Adipose tissue (tissue), 3 donors: ENCODE data around the gene DPEP3. TPM values are rescaled to one million over a fixed set of nuclear protein-coding genes. Genes with fewer than 3 reads are reported as not detected.

Experiments
- H3K27ac ChIP-seq: one replicate; pipeline ENCODE4 v1.5.1; 2013; ENCODE audit warnings: low read depth, low read length
- WGBS, 3 donors: extraction: QIAGEN DNeasy Blood & Tissue Kit; methylation state at CpG; one replicate each; pipeline ENCODE4 v1.1.7; 2013; 5-methylcytosine and 5-hydroxymethylcytosine counted together
- polyA plus RNA-seq, 3 donors: library from polyadenylated mRNA; stranded (reverse); fragments of 200-250 nt; gene quantifications; one replicate each; pipeline ENCODE4 v1.2.3, GENCODE V29; 2013
- donor health status: healthy with polysubstance abuse.
- donor health status: Bipolar disorder and iron deficiency.
- donor health status: healthy.

Gene DPEP3
- polyA plus RNA-seq, 3 donors: 0.34 TPM; not detected in 2

GRCh38 chr16:67953641-67954375 is 26.5 kb downstream of the DPEP3 start:
- 85 to 92% (median 90%) methylated on average over 8 of the region's 8 CpGs for WGBS, 3 donors

GRCh38 chr16:67951485-67951884 is 28.8 kb downstream of the DPEP3 start:
- H3K27ac ChIP-seq: no peak overlapping the region
- WGBS, 3 donors: 52 to 65% (median 64%) methylated on average over 12 of the region's 12 CpGs

More at GRCh38 chr16:67953641-67954375, 26.5 kb downstream of the DPEP3 start:
- no peak overlapping the region for H3K27ac ChIP-seq

DNA sequence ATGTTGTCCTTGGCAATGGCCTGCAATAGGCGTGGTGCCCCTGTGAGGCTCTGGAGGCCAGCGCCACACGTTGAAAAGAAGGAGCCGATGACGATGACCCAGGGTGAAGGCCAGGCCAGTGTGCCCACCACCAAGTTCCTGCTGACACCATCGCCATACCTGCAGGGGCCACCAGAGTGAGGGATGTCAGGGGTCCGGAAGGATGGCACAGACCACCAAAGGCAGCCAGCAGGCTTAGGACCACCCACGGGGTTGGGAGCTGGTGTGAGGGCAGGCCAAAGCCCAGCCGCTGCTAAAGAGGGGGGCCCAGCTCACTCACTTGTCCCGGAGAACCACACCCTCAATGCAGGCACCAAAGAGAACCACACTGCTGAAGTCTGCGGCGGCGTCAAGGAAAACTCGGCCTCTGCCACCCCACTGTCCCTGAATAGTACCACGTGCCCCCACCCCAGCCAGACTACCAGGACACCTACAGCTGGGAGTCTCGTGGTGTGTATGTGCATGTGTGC is 29.9 kb downstream of the DPEP3 start:
- H3K27ac ChIP-seq: no peak overlapping the region
- 86 to 92% (median 87%) methylated on average over 16 of the region's 16 CpGs for WGBS, 3 donors

DNA sequence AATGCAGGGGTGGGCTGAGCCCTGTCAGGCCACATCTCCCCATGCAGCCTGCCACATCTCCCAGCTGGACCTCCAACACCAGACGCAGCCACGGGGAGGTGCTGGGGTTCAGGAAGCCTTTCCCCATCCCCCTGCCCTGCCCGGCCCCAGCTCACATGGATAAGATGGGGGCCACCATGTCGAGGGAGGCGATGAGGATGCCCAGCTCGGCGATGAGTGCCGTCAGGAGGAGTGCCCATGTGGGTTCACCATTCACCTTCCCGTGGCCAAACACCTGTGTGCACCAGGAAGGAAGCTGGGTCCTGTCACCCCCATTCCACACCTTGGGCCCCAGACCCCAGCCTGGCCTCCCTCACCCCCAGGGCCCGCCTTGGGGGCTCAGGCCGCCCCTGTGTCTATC is 30.7 kb downstream of the DPEP3 start:
- no peak overlapping the region for H3K27ac ChIP-seq
- 87 to 92% (median 89%) methylated on average over 9 to 11 of the region's 11 CpGs for WGBS, 3 donors

DNA sequence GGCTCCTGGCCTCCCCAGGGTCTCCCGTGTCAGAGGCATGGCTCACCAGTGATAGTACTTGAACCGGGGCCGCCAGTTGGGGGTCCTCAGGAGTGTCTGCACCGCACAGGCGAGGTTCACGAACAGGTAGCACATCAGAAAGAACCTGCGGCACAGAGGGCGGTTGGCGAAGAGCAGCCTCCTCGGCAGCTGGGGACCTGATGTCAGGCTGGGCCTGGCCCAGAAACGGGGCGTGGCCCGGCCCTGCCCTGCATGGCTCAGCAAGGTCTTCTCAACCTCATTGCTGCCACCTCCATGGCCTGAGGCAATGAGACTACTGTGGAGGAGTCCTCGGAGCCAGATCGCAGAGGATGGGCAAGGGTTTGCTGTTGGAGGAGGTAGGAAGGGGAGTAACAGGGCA is 32.3 kb downstream of the DPEP3 start:
- WGBS, 3 donors: 92 to 94% (median 93%) methylated on average over 15 of the region's 15 CpGs
- H3K27ac ChIP-seq: no peak overlapping the region

DNA sequence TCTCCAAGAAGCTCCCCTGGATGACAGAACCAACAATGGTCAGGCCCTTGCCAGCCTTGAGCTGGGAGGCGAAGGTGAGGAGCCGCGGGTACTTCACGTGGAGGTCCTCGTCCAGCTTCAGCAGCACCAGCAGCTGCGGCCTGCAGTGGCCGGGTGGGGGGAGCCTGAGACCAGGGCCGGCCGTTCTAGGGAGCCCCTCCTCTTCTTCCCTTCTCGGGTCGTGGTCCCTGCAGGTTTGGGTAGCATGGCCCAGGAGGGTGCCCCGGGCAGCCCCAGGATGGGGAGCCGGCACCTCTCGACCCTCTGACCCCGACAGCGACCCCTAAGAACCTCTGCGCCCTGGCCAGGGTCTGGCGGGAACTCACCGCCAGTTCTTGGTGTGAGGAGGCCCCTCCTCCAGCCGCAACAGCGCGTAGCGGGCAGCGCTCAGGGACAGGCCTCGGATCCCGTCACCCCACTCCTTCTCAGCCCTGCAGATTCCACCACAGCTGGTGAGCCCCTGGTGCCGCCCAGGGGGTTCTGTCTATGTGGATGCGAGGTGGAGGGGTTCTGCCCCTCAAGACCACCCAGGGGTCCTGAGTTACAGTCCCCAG is 33.2 kb downstream of the DPEP3 start:
- no peak overlapping the region for H3K27ac ChIP-seq
- WGBS, 3 donors: 90 to 95% (median 94%) methylated on average over 24 to 28 of the region's 28 CpGs

GRCh38 chr16:67946128-67946569 is 34.1 kb downstream of the DPEP3 start:
- no peak overlapping the region for H3K27ac ChIP-seq
- 93 to 95% (median 94%) methylated on average over 18 to 20 of the region's 20 CpGs for WGBS, 3 donors

GRCh38 chr16:67945392-67945933 is 34.8 kb downstream of the DPEP3 start:
- WGBS, 3 donors: 75 to 89% (median 80%) methylated on average over 24 of the region's 24 CpGs
- H3K27ac ChIP-seq: no peak overlapping the region

DNA sequence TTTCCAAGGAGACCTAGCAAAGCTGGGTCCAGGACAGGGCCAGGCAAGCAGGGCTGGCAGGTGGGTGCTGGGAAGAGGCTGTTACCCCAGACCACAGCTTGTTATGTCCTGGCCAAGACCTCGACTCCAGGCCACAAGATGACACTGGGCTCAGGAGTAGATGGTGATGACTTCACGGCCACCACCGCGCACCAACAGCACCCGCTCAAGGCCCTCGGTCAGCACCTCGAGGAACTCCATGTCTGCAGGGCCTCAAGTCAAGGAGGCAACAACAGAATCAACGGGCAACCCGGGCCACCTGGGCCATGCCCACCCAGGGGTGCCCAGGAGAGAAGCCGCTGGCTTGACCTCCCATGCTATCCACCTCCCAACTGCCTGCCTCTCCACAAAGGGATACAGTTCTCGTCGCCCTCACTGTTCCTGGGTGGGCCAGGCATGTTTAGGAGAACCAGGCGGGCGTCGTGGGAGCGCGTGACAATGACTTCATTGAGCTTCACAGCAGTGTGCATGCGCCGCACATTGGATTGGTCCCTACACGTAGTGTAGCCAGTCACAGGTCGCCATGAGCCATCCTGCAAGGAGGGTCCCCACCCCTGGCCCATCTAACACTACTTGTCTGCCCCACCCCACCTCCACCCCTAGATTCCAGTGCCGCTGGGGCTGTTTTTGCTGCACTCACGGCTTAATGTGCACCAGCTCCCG is 35.5 kb downstream of the DPEP3 start:
- WGBS, 3 donors: 89 to 92% (median 91%) methylated on average over 24 of the region's 24 CpGs

GRCh38 chr16:67943619-67944504 is 36.4 kb downstream of the DPEP3 start, which contains the start of gene LCAT:
Gene LCAT, minus strand, starts transcription at chr16:67944120. Its CDS starts 19 bp downstream, at chr16:67944101.
- 58 to 67% (median 59%) methylated on average over 21 to 23 of the region's 23 CpGs for WGBS, 3 donors
- H3K27ac ChIP-seq: no peak within 1 kb of the TSS

More for the DNA sequence above, 35.5 kb downstream of the DPEP3 start:
- no peak overlapping the region for H3K27ac ChIP-seq

DNA sequence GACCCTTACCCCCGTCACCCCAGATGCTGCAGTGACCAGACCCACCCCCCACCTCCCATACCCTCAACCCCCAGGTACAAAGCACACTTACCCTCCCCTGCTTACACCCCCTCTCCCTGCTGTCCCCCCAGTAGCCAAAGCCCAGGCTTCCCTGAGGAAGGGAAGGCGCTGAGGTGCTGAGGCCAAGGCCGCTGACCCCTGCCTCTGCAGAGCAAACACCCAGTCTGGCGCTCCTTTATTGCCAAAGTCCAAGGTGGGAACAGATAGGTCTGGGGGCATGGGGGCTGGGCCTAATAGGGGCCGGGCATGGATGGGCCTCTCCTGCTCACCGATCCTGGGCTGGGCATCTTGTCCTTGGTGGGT is 37.1 kb downstream of the DPEP3 start:
- 83 to 89% (median 85%) methylated on average over 6 of the region's 6 CpGs for WGBS, 3 donors
- no peak overlapping the region for H3K27ac ChIP-seq

GRCh38 chr16:67942510-67943255 is 37.6 kb downstream of the DPEP3 start:
- no peak overlapping the region for H3K27ac ChIP-seq
- 80 to 91% (median 85%) methylated on average over 27 of the region's 27 CpGs for WGBS, 3 donors

GRCh38 chr16:67942200-67942509 is 38.1 kb downstream of the DPEP3 start:
- WGBS, 3 donors: 72 to 80% (median 80%) methylated on average over 6 of the region's 6 CpGs
- H3K27ac ChIP-seq: no peak overlapping the region

GRCh38 chr16:67941469-67942199 is 38.7 kb downstream of the DPEP3 start:
- 78 to 87% (median 81%) methylated on average over 9 of the region's 9 CpGs for WGBS, 3 donors

GRCh38 chr16:67940446-67941089 is 39.7 kb downstream of the DPEP3 start:
- H3K27ac ChIP-seq: no peak overlapping the region
- WGBS, 3 donors: 92 to 97% (median 95%) methylated on average over 5 of the region's 5 CpGs

More at GRCh38 chr16:67941469-67942199, 38.7 kb downstream of the DPEP3 start:
- no peak overlapping the region for H3K27ac ChIP-seq
